GM21390 (cell line): Measurements from ENCODE around the gene AFG1L.
"Not testable (repeated sequence)": the region's sequence is repeated elsewhere in the genome, so short reads cannot be mapped to it uniquely, and the experiment has no call there.

Experiments used
- ATAC-seq: cut with Tn5 transposase; IDR thresholded peaks from one replicate; pipeline ENCODE4 v1.9.1; 2021; ENCODE audit not compliant: unreplicated experiment

The AFG1L gene

DNA sequence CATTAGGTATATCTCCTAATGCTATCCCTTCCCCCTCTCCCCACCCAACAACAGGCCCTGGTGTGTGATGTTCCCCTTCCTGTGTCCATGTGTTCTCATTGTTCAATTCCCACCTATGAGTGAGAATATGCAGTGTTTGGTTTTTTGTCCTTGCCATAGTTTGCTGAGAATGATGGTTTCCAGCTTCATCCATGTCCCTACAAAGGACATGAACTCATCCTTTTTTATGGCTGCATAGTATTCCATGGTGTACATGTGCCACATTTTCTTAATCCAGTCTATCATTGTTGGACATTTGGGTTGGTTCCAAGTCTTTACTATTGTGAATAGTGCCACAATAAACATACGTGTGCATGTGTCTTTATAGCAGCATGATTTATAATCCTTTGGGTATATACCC, 154.9 kb downstream of the AFG1L start:
- ATAC-seq: not testable (repeated sequence)

DNA sequence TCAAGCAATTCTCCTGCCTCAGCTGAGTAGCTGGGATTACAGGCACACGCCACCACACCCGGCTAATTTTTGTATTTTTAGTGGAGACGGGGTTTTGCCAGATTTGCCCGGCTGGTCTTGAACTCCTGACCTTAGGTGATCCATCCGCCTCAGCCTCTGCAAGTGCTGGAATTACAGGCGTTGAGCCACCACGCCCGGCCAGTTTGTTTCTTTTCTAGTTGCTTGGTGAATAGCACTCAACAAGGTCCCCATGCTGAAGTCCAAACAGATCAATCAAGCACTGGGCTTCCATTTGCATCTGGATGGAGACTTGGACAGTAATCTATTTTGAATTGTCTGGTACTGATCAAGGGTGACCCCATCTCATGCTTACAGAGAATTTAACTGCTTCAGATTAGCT, 157.0 kb downstream of the AFG1L start:
- no peak for ATAC-seq

DNA sequence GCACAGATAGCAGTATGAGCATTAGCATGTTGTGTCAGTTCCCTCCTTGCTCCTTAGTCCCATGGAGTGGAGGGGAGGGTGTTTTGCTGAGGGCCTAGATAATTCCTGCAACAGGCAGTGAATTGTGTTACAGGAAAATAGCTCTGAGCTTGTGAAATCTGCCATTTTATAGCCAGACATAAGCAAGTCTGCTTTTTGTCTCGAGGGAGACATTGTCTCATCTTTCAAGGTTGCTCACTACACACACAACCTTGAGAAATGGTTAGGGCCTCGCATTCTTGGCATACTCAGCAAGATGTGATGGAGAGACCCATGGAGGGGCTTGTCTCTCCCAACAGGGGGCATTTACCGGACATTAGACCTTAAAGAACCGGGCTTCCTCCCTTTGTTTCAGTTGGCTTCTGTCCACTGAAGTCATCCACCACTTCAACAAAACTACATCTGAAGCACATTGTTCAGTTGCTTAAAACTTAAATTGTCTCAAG, 157.9 kb downstream of the AFG1L start:
- no peak for ATAC-seq

DNA sequence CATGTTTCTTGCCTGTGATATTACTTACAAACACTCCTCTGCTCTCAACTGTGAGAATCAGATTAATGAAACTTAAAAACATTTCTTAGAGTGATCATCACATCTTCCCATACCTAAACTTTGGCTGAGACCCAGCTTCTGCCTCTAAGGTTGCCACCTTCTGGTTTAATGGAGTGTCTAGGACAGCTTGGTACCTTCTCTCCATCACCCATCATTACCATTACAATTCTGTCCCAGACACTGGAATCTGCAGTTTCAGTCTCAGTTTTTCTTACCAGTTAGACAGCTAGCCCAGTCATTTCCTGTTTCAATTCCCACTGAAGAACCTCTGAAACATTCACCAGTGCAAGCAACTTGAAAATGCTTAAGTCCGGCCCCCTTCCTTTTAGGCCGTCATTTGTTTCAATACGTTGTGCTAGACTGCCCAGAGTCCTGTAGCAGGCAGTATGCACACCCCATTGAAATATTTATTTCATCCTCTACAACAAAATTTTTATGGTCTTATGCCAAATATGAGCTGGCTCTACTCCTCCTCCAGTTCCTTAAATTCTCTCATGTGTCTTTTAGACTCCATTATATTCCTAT, 158.8 kb downstream of the AFG1L start:
- ATAC-seq: no peak

DNA sequence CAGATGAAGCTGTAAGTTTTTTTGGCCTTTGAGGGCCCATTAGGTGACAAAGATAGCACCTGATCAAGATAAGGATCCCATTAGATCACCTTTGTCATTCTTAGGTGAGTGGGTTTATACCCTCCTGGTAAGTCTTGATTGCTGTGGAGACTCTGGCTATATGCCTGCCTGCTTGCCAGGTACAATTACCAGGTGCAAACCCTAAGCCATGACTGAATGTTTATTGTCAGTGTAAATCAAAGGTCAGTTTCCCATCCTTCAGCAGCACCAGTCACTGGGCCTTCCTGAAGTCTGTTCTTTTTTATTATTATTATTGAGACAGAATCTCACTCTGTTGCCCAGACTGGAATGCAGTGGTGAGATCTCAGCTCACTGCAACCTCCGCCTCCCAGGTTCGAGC, 159.5 kb downstream of the AFG1L start:
- ATAC-seq: no peak

DNA sequence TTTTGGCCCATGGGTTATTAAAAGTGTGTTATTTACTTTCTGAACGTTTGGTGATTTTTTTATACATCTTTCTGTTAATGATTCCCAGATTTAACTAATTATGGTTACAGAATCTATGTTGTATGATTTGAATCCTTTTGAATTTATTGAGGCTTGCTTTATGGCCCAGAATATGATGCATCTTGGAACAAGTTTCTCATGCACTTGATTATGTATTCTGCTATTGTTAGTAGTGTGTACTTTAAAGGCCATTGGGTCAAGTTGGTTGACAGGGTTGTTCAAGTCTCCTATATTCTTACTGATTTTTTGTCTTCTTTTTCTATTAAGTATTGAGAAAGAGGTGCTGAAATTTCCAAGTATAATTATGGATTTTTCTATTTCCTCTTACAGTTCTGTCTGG, 160.8 kb downstream of the AFG1L start:
- no peak for ATAC-seq

DNA sequence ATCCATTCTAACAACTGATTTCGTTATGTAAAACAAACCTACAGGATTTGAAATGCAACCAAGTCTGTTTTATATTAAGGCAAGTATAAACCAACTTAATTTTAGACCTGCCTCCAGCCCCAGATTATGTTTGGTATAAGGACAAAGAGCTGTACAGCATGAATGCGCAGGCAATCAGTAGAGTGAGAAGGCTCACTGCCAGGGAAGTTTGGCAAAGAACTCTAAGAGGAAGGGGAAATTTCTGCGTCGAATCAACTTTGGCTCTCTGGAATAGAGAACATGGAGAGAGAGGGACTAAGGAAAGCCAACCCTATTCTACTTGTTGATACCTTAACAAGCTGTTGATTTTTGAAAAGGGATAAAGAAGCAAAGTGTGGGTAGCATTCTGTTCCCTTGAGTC, 168.9 kb downstream of the AFG1L start:
- ATAC-seq: no peak

DNA sequence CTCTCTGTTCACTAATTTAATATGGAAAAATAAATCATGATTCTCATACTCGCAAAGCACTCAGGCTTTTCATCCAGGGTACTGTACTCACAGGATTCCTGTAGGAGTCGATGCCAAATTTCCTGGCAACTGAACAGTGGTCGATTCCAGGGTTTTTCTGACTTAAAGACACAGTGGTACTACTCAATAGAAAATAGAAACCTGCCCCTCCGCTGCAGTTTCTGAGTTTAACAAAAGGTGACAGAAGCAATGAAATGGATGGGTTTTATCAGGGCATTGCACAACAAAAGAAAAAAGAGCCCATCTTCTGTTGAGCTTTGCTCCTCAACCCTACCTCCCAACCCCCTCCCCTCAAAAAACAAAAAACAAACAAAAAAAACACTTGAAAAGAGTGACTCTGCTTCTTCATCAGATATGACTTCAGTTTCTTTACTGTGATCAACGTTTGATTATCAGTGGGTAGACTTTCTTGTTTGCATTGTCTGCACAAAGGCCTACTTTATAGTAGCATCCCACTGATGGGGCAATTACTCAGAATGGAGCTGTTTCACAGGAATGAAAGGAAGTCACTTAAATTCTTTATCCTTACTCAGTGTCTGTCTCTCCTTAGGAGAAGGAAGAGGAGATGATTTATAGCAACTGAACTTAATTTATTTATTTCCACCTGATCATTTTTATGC, 169.7 kb downstream of the AFG1L start:
- no peak for ATAC-seq

DNA sequence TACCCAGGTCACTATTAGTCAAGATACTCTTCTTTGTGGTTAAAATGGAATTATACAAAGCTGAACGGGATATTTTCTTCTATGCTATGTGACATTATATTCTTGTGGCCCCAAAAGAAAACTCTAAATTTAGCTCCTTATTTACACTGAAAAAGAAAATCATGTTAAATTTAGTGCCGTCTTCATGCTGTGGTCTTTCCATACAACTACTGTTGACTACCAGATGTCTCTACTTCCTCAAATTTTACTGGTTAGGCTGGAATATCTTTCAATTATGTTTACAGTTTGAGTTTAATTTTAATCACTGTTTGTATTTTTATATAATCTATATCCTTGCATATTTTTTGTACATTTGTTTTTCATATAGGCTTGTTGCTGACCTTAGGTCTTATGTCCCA, 170.2 kb downstream of the AFG1L start:
- no peak for ATAC-seq

DNA sequence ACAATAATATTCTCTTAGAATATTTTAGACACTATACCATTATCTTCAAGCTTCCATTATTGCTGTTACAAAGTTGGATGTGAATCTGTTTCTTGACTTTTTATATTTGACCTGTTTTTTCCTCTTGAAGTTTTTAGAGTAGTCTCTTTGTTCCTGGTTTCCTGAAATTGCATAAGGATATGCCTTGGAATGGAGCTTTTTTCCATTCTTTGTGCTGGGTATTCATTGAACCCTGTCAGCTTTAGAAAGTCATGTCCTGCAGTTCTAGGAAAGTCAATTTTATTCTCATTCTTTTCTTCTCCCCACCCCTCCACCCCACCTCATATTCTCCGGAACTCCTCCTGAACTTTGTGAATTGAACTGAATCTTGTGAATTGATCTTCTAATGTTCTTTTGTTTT, 173.5 kb downstream of the AFG1L start:
- ATAC-seq: no peak

DNA sequence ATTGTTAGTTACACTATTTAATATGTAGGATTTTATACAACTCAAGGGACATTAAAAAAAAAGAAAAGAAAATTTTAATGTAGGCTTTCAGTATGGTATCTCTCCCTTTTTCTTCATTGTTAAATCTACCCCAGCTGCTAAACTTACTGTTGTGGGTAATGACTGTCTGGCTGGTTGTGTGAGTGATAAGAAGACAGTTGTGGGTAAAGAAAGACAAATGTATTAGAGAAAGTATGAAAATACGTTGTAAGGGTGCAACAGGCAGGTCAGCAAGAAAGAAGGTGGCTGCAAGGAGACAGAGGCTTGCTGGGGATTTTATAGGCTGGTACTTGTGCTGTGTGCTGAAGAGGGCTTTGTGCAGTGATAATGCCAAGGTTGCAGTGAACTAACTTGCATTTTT, 174.5 kb downstream of the AFG1L start:
- ATAC-seq: no peak

DNA sequence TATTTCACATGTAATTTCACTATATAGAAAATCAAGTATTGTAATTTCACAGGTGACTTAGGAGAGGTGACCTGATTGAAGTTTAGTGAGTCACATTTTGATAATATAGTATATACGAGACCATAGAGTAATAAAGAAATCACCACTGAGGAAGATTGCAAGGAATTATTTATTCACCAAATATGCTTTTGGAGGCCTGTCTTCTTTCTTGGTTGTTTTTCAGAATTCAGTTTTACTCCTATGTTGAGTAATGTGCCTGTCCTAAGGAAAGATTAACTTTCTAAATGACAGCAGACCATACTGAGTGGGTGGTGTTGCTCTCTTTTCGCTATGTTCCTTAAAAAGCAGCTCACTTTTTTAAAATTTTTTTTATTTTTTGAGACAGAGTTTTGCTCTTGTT, 178.3 kb downstream of the AFG1L start:
- no peak for ATAC-seq

DNA sequence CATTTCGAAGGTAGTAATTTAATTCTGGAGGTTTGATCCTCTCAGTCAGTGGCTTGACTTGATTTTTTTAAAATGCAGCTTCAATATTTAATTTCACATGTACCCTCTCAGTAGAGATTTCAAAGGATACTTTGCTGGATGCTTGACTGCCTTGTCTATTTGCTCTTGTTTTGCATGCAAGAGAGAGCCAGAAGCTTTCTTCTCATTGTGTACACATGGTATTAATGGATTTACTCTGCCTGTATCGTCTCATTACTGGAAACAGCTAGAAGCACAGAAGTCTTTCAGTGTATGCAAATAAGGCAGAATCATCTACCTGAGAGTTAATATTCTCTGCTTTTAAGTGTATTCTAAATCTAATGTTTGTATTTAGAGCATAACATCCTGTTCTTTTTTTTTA, 181.5 kb downstream of the AFG1L start:
- no peak for ATAC-seq

DNA sequence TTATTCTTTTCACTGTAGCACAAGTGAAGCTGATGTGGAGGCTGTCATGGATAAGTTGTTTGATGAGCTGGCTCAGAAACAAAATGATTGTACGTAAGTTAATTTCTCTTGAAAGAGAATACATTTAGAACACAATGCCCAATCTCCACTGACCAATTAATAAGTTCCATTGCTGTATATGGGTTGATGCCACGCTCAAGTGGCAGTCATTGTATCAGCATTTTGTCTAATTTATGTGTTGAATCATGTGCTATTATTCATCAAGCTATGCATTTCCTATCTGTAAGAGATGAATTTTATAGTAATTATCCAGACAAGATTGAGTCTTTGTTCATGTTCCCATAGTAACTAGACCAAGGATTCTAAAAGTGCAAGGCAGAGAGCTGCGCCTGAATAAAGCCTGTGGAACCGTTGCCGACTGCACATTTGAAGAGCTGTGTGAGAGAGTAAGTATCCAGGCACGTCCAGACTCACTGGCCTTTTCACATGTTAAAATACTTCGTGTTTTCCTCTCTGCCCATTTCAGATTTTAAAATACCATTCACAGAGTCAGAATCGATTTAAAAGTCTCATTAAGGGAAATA, 182.1 kb downstream of the AFG1L start:
- ATAC-seq: no peak

DNA sequence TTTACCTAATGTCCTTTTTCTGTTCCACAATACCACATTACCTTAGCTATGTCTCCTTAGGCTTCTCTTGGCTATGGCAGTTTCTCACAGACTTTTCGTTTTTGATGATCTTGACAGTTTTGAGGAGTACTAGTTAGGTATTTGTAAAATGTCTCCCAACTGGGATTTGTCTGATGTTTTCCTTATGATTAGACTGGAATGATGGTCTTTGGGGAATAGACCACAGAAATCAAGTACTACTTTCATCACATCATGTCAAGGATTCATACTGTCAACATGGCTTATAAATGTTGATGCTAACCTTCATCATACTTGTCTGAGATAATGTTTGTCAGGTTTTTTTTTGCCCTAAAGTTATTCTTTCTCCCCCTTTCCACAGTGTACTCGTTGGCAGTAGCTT, 187.7 kb downstream of the AFG1L start:
- no peak for ATAC-seq

DNA sequence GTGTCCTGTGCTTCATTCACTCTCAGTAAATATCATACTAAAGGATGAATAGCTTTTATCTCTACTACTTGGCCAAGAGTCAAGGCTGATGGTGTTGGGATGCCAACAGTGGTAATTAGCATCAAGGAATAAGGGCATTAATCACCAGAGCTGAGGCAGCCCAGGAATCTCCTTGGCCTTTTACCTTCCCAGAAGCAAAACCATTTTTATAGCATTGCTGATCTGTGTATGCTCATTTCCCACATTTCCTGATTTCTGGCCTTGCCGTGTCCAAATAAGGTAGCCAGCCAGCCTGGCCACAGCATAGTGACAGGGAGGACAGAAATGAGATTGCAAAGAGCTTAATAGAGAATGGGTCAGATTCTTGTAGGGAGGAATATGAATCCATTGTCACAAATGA, 189.2 kb downstream of the AFG1L start:
- ATAC-seq: no peak

DNA sequence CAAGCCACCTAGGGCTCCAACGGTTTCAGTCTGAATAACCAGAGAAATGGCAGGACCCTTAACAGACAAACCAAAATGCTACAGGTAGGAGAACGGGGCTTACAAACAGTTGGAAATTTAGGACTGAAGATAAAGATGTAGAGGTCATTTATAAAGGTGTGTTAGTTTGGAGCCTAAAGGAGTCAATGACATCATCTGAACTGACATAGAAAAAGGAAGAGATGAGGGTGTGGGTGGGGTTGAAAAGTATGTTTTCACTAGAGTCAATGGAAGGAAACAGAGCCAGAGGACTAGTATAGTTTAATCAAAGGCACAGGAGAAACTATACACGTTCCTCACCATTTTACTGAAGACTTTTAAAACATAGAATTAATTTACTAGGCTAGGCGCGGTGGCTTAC, 194.8 kb downstream of the AFG1L start:
- ATAC-seq: no peak

DNA sequence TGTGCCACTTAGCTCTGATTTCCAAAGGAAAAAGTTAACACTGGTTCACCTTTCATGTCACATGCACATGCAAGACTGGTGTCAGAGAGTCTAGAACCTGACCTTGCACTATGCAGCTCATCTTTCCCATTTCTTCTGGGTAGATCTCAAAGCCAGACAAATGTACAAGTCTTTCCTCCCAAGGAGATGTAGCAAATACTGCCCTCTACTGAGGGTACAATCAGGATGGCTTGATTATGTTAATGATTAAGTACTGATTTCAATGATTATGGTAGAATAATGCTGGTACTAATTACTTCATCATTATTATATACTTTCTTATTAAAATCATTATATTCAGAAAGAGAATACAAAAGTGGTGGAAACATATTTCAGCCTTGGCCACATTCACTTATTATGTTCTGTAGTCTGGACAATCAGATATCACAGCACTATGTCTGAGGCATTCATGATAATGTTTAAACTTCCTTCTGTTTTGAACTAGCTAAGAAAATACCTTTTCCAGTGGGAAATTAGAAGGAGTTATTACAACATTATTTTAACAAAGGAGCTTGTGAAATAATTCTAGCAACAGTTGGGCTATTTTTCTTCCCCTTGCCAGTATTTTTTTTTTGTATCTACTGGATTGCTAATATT, 197.4 kb downstream of the AFG1L start:
- ATAC-seq: no peak

DNA sequence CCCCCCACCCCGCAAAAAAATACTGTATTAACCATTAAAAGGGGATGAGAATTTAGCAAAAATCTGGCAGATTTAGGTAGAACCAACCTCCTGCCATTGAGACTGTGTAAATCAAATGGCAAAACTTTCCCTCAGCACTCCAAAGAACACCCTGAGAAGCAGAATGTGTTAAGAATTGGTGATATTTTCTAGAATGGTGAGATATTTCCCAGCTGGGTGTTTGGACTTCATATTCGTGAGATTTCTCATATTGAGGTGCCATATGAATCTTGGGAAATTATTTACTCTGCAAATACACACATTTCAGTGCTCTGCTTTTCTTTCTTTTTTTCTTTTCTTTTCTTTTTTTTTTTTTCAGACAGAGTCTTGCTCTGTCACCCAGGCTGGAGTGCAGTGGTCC, 199.6 kb downstream of the AFG1L start:
- no peak for ATAC-seq

DNA sequence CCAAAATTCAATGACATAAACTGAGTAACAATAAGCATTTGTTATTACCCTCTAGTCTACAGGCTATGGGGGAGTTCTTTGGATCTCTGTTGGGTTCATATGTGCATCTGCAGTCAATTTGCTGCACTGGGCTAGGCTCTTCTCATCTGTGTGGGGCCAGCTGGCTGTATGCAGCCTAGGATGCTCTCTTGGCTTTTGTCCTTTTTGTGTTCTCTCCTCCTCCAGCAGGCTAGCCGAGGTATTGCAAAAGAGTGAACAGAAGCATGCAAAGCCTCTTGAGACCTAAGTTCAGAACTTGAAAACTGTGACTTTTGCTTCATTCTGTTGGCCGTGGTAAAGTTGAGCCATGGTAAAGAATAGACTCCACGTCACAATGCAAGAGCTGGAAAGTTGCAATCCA, 203.0 kb downstream of the AFG1L start:
- no peak for ATAC-seq

DNA sequence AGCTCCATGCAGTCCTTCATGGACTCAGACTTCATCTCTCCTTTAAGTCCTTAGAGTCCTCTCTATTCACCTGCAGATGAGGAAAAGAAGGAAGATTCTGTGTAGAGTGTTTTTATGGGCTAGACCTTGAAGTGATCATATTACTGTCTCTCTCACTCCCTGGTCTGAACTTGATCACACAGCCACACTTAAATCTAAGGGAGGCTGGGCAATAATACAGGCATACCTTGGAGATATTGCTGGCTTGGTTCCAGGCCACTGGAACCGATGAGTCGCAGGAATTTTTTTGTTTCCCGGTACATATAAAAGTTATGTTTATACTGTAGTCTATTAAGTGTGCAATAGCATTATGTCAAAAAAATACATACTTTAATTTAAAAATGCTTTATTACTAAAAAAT, 206.7 kb downstream of the AFG1L start:
- no peak for ATAC-seq

DNA sequence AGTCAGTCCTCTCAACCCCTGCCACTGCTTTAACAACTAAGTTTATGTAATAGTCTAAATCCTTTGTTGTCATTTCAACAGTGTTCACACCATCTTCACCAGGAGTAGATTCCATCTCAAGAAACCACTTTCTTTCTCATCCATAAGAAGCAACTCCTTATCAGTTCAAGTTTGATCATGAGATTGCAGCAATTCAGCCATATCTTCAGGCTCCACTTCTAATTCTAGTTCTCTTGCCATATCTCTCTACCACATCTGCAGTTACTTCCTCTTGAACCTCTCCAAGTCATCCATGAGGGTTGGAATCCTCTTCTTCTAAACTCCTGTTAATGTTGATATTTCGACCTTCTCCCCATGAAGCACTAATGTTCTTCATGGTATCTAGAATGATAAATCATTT, 208.0 kb downstream of the AFG1L start:
- no peak for ATAC-seq
